Measurements from ENCODE around the gene MPV17L.
A peak's percentile ranks its signal among the peaks of the same experiment; 100 is the strongest.
"Not testable (repeated sequence)": the region's sequence is repeated elsewhere in the genome, so short reads cannot be mapped to it uniquely, and the experiment has no call there.

MPV17L gene

DNA sequence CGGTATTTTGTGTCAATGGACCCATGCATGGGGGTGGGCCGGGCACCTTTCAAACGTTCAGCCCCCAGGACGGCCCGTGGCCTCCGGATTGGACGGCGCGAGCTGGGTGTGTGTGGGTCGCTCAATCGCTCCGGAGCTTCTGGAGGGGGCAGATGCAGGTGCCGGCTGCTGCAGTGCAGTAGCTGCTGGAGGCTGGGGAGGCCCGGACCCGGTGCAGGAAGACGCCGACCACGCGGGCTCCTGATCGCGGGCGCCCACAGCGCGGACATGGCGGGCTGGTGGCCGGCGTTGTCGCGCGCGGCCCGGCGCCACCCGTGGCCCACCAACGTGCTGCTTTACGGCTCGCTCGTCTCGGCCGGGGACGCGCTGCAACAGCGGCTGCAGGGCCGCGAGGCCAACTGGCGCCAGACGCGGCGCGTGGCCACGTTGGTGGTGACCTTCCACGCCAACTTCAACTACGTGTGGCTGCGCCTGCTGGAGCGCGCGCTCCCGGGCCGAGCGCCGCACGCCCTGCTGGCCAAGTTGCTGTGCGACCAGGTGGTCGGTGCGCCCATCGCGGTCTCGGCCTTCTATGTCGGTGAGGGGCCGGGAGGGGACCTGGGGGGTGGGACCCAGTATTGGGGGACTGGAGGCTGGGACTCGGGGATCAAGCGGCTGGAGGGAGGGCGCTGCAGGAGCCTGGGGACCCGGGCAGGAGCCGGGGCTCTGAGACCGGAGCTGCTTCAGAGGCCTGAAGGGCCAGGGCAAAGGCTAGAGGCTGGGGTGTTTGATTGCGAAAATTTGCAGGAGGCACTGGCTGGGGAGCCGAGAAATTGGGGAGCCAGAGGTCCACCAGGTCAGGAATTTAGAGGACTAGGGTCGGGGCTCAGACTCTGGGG is at the start of gene MPV17L:
Gene MPV17L (plus strand): TSS at position 124 of the 878 bp plus-strand sequence. CDS start 144 bp downstream, at position 268.
- peak within 1 kb of the TSS; percentile 58 for H3K27ac ChIP-seq (ENCODE audit: low read depth, low read length)
- H3K36me3 ChIP-seq (ENCODE audit: insufficient read depth, low read length); H3K9ac ChIP-seq (ENCODE audit: low read length); H3K9me3 ChIP-seq (ENCODE audit: low read length); H3K27me3 ChIP-seq (ENCODE audit: control insufficient read depth in 1 of 2, insufficient read depth in 2 of 2, low read length in 2 of 2); H3K4me1 ChIP-seq (ENCODE audit: insufficient read depth, low read length): not testable (repeated sequence)
- peak within 1 kb of the TSS; percentile 55 to 80 for H3K4me3 ChIP-seq (ENCODE audit: low read depth in 1 of 2, low read length in 2 of 2)

DNA sequence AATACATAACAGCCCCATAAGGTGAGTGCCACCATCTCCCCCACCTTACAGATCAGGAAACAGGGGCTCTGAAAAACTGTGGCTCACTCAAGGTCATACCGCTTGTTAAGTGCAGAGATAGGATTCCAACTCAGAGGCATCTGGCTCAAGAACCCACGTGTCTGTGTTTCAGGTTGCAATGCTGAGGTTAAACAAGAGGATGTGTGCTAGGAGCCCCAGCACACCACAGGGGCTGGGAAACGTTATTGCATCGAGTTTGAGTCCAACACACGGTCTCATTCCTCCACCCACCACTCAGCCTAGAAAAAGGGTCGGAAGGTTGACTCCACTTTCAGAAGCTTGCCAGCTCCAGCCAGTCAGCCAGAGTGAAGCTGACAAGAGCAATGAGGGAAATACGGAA is 46.8 kb upstream of the MPV17L start:
- not testable (repeated sequence) for H3K27ac ChIP-seq (ENCODE audit: low read depth, low read length); H3K4me1 ChIP-seq (ENCODE audit: insufficient read depth, low read length); H3K9ac ChIP-seq (ENCODE audit: low read length); H3K27me3 ChIP-seq (ENCODE audit: control insufficient read depth in 1 of 2, insufficient read depth in 2 of 2, low read length in 2 of 2); H3K9me3 ChIP-seq (ENCODE audit: low read length); H3K36me3 ChIP-seq (ENCODE audit: insufficient read depth, low read length); H3K4me3 ChIP-seq (ENCODE audit: low read depth in 1 of 2, low read length in 2 of 2)

DNA sequence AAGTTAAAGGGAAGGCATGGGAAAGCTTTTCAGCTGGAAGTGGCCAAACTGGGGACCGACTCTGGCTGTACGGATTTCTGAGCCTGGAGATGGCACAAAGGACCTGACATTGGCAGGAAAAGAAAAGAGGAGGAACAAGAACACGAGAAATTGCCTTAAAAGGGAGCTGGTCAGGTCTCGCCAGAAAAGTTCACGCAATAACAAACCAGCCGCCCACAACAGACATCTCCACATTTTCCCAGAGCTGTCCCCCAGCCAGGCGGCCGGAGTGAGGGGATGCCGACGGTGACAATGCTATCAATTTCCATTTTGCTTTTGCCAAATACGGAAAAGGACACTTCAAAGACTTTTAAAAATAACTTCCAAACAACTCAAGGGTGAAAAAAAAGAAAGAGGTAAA is 44.3 kb upstream of the MPV17L start:
- not testable (repeated sequence) for H3K27ac ChIP-seq (ENCODE audit: low read depth, low read length); H3K9ac ChIP-seq (ENCODE audit: low read length); H3K36me3 ChIP-seq (ENCODE audit: insufficient read depth, low read length); H3K4me1 ChIP-seq (ENCODE audit: insufficient read depth, low read length); H3K27me3 ChIP-seq (ENCODE audit: control insufficient read depth in 1 of 2, insufficient read depth in 2 of 2, low read length in 2 of 2); H3K4me3 ChIP-seq (ENCODE audit: low read depth in 1 of 2, low read length in 2 of 2); H3K9me3 ChIP-seq (ENCODE audit: low read length)

DNA sequence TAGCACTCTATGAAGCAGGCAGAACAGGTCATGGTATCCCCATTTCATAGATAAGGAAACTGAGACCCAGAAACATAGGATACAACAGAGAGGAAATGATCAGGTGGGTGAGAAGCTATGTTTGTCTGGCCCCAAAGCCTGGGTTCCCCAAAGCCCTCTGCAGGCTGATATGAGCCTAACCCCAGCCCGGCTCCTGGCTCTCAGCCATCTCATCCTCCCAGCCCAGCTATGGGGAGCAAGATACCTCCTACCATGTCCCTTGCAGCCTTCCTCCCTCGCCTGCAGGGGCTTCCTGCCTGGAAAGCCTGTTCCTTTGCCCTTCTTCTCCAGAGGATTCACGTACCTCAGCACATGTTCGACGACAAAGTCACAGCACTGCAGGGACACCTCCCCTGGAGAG is 43.8 kb upstream of the MPV17L start:
- not testable (repeated sequence) for H3K9me3 ChIP-seq (ENCODE audit: low read length); H3K36me3 ChIP-seq (ENCODE audit: insufficient read depth, low read length); H3K27ac ChIP-seq (ENCODE audit: low read depth, low read length); H3K27me3 ChIP-seq (ENCODE audit: control insufficient read depth in 1 of 2, insufficient read depth in 2 of 2, low read length in 2 of 2); H3K9ac ChIP-seq (ENCODE audit: low read length); H3K4me3 ChIP-seq (ENCODE audit: low read depth in 1 of 2, low read length in 2 of 2); H3K4me1 ChIP-seq (ENCODE audit: insufficient read depth, low read length)

DNA sequence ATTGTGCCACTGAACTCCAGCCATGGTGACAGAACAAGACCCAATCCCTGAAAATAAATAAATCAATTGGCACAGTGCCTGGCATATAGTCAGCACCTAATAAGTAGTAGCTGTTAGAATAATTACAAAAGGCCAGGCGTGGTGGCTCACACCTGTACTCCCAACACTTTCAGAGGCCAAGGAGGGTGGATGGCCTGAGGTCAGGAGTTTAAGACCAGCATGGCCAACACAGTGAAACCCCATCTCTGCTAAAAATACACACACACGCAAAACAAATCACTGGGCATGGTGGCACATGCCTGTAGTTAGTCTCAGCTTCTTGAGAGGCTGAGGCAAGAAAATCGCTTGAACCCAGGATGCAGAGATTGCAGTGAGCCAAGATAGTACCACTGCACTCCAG is 42.7 kb upstream of the MPV17L start:
- H3K4me1 ChIP-seq (ENCODE audit: insufficient read depth, low read length); H3K27ac ChIP-seq (ENCODE audit: low read depth, low read length); H3K4me3 ChIP-seq (ENCODE audit: low read depth in 1 of 2, low read length in 2 of 2); H3K9me3 ChIP-seq (ENCODE audit: low read length); H3K36me3 ChIP-seq (ENCODE audit: insufficient read depth, low read length); H3K9ac ChIP-seq (ENCODE audit: low read length); H3K27me3 ChIP-seq (ENCODE audit: control insufficient read depth in 1 of 2, insufficient read depth in 2 of 2, low read length in 2 of 2): not testable (repeated sequence)

DNA sequence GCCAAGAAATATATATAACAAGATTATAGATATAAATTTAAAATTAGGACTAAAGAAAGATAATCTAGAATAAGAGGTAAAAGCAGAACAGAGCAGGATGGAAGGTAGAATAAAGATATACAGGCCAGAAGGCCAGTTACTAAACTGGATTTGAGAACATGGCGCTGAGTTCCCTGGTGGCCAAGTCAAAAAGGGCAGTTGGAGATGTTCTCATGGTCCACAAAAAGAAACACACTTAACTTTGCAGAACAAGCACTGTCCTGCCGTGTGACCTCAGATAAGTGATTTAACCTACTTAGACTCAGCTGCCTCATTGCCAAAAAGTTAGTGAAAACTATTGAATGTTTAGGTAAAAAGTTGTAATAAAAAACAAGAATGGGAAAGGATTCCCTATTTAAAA is 40.7 kb upstream of the MPV17L start:
- not testable (repeated sequence) for H3K4me3 ChIP-seq (ENCODE audit: low read depth in 1 of 2, low read length in 2 of 2); H3K4me1 ChIP-seq (ENCODE audit: insufficient read depth, low read length); H3K27ac ChIP-seq (ENCODE audit: low read depth, low read length); H3K27me3 ChIP-seq (ENCODE audit: control insufficient read depth in 1 of 2, insufficient read depth in 2 of 2, low read length in 2 of 2); H3K36me3 ChIP-seq (ENCODE audit: insufficient read depth, low read length); H3K9ac ChIP-seq (ENCODE audit: low read length); H3K9me3 ChIP-seq (ENCODE audit: low read length)

DNA sequence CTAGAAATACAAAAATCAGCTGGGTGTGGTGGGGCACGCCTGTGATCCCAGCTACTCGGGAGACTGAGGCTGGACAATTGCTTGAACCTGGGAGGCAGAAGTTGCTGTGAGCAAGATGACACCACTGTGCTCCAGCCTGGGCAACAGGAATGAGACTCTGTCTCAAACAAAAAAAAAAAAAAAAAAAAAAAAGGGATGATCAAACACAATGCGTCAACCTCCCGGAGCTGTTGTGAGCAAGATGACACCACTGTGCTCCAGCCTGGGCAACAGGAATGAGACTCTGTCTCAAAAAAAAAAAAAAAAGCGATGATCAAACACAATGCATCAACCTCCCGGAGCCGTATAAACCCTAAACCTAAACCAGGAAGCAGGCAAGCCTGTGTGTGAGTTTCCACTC is 38.1 kb upstream of the MPV17L start:
- not testable (repeated sequence) for H3K27me3 ChIP-seq (ENCODE audit: control insufficient read depth in 1 of 2, insufficient read depth in 2 of 2, low read length in 2 of 2); H3K36me3 ChIP-seq (ENCODE audit: insufficient read depth, low read length); H3K4me1 ChIP-seq (ENCODE audit: insufficient read depth, low read length); H3K4me3 ChIP-seq (ENCODE audit: low read depth in 1 of 2, low read length in 2 of 2); H3K9ac ChIP-seq (ENCODE audit: low read length); H3K27ac ChIP-seq (ENCODE audit: low read depth, low read length); H3K9me3 ChIP-seq (ENCODE audit: low read length)

DNA sequence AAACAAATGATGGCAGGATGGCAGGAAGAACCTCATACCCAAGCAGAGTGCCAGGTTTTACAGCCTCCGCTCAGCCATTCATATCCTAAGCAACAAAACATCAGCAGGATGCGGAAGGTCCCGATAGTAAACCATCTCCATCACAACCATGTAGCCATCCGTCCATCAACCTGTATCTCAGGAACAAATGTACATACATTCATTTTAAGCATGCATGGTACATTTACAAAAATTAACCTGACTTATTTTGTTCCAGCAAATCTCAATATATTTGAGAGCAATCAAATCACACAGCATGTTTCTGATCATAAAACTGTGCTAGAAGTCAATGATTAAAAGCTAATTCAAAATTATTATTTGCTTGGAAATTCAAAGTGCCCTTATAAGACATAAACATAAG is 17.4 kb upstream of the MPV17L start, which contains the start of gene NPIPA5:
Gene NPIPA5 (minus strand): TSS at position 101 of the 400 bp plus-strand sequence. CDS start 0 bp downstream, at position 101.
- H3K9me3 ChIP-seq (ENCODE audit: low read length); H3K36me3 ChIP-seq (ENCODE audit: insufficient read depth, low read length); H3K27ac ChIP-seq (ENCODE audit: low read depth, low read length); H3K27me3 ChIP-seq (ENCODE audit: control insufficient read depth in 1 of 2, insufficient read depth in 2 of 2, low read length in 2 of 2); H3K9ac ChIP-seq (ENCODE audit: low read length); H3K4me3 ChIP-seq (ENCODE audit: low read depth in 1 of 2, low read length in 2 of 2); H3K4me1 ChIP-seq (ENCODE audit: insufficient read depth, low read length): not testable (repeated sequence)

DNA sequence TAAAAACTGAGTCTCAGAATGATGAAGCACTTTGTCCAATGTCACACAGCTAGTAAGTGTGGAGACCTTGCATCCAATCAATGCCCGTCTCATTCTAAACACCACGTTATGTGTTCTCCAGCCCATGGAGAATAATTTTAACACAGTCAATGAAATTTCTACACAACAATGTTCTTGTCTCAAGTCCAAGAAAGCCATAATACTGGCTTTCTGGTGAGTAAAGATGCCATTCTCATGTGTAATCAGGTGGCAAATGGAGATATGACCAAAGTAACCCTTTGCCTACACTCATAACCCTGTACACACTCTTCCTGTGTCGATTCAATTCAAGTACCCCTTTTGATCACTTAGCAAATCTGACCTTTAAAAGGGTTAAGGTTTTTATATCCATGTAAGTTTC is 12.7 kb upstream of the MPV17L start:
- not testable (repeated sequence) for H3K36me3 ChIP-seq (ENCODE audit: insufficient read depth, low read length)

DNA sequence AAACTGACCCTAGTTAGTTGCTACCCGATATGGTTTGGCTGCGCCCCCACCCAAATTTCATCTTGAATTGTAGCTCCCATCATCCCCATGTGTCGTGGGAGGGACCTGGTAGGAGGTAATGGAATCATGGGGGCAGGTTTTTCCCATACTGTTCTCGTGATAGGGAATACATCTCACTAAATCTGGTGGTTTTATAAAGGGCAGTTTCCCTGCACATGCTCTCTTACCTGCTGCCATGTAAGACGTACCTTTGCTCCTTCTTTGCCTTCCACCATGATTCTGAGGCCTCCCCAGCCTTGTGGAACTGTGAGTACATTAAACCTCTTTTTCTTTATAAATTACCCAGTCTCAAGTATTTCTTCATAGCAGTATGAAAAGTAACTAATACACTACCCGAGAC is 7.5 kb upstream of the MPV17L start:
- H3K4me3 ChIP-seq (ENCODE audit: low read depth in 1 of 2, low read length in 2 of 2); H3K9me3 ChIP-seq (ENCODE audit: low read length); H3K27me3 ChIP-seq (ENCODE audit: control insufficient read depth in 1 of 2, insufficient read depth in 2 of 2, low read length in 2 of 2); H3K4me1 ChIP-seq (ENCODE audit: insufficient read depth, low read length); H3K27ac ChIP-seq (ENCODE audit: low read depth, low read length); H3K36me3 ChIP-seq (ENCODE audit: insufficient read depth, low read length); H3K9ac ChIP-seq (ENCODE audit: low read length): not testable (repeated sequence)

More for the DNA sequence above, 12.7 kb upstream of the MPV17L start:
- H3K9me3 ChIP-seq (ENCODE audit: low read length); H3K9ac ChIP-seq (ENCODE audit: low read length); H3K27ac ChIP-seq (ENCODE audit: low read depth, low read length); H3K4me3 ChIP-seq (ENCODE audit: low read depth in 1 of 2, low read length in 2 of 2); H3K27me3 ChIP-seq (ENCODE audit: control insufficient read depth in 1 of 2, insufficient read depth in 2 of 2, low read length in 2 of 2); H3K4me1 ChIP-seq (ENCODE audit: insufficient read depth, low read length): not testable (repeated sequence)

DNA sequence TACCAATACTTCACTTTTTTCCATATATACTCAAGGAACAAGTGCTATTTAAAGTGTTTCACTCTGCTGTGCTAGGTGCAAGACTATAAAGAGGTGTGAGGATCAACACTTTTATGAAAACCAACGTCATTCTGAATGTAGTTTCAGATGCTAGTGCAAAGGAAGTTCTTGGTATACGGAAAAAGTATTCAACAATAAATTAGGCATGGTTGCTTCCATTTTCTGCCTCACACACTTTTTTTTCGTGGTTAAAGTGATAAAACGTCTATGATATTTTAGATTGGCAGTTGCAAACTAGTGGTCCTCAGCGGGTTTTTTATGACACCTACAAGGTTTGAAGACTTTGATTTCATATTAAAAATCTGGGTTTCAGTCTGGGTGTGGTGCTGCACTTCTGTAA is 5.6 kb upstream of the MPV17L start:
- not testable (repeated sequence) for H3K36me3 ChIP-seq (ENCODE audit: insufficient read depth, low read length); H3K27ac ChIP-seq (ENCODE audit: low read depth, low read length); H3K4me3 ChIP-seq (ENCODE audit: low read depth in 1 of 2, low read length in 2 of 2); H3K9me3 ChIP-seq (ENCODE audit: low read length); H3K9ac ChIP-seq (ENCODE audit: low read length); H3K27me3 ChIP-seq (ENCODE audit: control insufficient read depth in 1 of 2, insufficient read depth in 2 of 2, low read length in 2 of 2); H3K4me1 ChIP-seq (ENCODE audit: insufficient read depth, low read length)

DNA sequence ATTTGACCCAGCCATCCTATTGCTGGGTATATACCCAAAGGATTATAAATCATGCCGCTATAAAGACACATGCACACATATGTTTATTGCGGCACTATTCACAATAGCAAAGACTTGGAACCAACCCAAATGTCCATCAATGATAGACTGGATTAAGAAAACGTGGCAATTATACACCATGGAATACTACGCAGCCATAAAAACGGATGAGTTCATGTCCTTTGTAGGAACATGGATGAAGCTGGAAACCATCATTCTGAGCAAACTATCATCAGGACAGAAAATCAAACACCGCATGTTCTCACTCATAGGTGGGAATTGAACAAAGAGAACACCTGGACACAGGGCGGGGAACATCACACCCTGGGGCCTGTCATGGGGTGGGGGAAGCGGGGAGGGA is 2.5 kb upstream of the MPV17L start:
- not testable (repeated sequence) for H3K4me1 ChIP-seq (ENCODE audit: insufficient read depth, low read length); H3K27me3 ChIP-seq (ENCODE audit: control insufficient read depth in 1 of 2, insufficient read depth in 2 of 2, low read length in 2 of 2); H3K27ac ChIP-seq (ENCODE audit: low read depth, low read length); H3K9ac ChIP-seq (ENCODE audit: low read length); H3K9me3 ChIP-seq (ENCODE audit: low read length); H3K4me3 ChIP-seq (ENCODE audit: low read depth in 1 of 2, low read length in 2 of 2); H3K36me3 ChIP-seq (ENCODE audit: insufficient read depth, low read length)

All from muscle layer of colon (tissue), 2 donors.